Vagina (tissue), 2 donors: ENCODE data around the gene TRABD2B.

ENCODE experiments used
- CTCF ChIP-seq, 3 experiments: fragments of 450-650 bp in 2 of 3; fragments of 200-600 bp in 1 of 3; sonication (generic) in 1 of 3; IDR thresholded peaks; one replicate each; pipeline ENCODE4 v1.5.1; 2017 to 2019; ENCODE audit warnings: antibody characterized with exemption in 3 of 3, mild to moderate bottlenecking in 2 of 3, moderate library complexity in 2 of 3
- POLR2AphosphoS5 ChIP-seq, 2 donors: sonication (generic); formaldehyde crosslinking; IDR thresholded peaks; one replicate each; pipeline ENCODE4 v1.9.0; 2017; ENCODE audit warnings: antibody characterized with exemption in 2 of 2, mild to moderate bottlenecking in 2 of 2, low read depth in 1 of 2; ENCODE audit not compliant: insufficient read depth in 1 of 2

DNA sequence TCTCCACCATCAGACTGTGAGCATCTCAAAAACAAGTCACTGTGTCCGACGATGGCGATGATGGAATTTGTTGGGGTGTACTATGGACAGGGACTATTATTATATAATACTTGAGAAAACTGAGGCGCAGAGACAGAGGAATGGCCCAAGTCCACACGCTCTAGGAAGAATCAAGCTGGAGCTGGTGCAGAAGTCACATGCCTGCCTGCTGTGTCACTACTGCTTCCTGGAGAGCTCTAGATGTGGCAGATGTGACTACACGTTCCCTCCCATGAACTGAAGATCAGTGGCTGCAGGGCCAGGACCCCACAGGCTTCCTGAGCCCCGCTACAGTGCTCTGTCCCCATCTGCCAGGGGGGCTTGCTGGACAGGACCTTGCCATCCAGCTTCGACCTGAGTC is 56.9 kb downstream of the TRABD2B start:
- TF ChIP-seq CTCF (IDR thresholded peaks at IDR 0.05) (no peak), POLR2AphosphoS5 (IDR thresholded peaks at IDR 0.05; ENCODE audit: insufficient read depth in 1 of 2, low read depth in 1 of 2) (no peak)
